GM21423 (cell line): ENCODE data around the gene SPRR1A.

ENCODE experiments used
- ATAC-seq: cut with Tn5 transposase; IDR thresholded peaks from one replicate; pipeline ENCODE4 v1.9.1; 2021; ENCODE audit warnings: mild to moderate bottlenecking, moderate library complexity; ENCODE audit not compliant: unreplicated experiment

SPRR1A gene

GRCh38 chr1:153025797-153026196 is 41.9 kb downstream of the SPRR1A start:
- ATAC-seq: no peak

- ATAC-seq: no peak
Observed at GRCh38 chr1:153028766-153029165, 44.9 kb downstream of the SPRR1A start.

- no peak for ATAC-seq
Observed at GRCh38 chr1:153030895-153031294, 47.0 kb downstream of the SPRR1A start, which contains the start of gene SPRR1B. TSS of gene SPRR1B (plus strand) at chr1:153031203. CDS start at chr1:153032346, 1,143 bp downstream.

DNA sequence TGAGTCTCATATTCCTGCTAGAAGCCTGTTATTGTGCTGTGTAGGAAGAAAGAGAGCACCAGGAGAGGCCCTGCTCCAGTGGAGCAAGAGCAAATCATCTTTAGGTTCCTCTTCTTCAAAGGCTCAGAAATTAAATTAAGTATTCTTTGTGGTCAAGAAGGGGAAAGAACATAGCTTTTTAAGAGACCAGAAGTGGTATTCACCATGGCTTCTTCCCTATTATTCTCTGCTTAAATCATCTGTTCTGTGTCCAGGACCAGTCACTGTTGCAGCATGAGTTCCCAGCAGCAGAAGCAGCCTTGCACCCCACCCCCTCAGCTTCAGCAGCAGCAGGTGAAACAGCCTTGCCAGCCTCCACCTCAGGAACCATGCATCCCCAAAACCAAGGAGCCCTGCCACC is 48.2 kb downstream of the SPRR1A start:
- no peak for ATAC-seq

DNA sequence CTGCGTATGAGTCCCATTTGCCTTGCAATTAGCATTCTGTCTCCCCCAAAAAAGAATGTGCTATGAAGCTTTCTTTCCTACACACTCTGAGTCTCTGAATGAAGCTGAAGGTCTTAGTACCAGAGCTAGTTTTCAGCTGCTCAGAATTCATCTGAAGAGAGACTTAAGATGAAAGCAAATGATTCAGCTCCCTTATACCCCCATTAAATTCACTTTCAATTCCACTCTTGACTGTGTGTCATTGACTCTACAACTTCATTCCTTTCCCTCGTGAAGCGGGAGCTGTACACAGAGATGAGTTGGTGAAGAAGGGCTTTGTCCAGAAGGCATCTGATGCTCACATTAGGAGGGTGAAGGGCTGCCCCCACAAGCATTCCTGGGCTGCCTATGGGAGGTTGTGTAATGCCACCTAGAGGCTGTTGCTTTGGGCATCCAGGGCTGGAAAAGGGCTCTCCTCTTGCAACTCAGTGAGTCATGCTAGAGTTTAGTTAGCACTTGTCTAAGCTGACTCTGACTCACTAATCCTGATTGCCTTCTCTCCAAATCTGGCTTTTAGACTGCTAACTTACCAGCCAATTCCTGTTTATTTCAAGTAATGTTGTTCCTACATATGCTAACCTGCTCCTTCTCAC is 48.9 kb downstream of the SPRR1A start:
- ATAC-seq: no peak

- ATAC-seq: no peak
Observed at GRCh38 chr1:153035211-153035610, 51.3 kb downstream of the SPRR1A start.
